Endothelial cell of umbilical vein (primary cell): ENCODE measurements around the gene ICOSLG. TPM values are rescaled to one million over a fixed set of nuclear protein-coding genes. Genes with fewer than 3 reads are reported as not detected.

Experiments
- BruUV-seq: library from RNA; stranded (reverse); fragments of 400-500 nt; replicated peaks from 2 replicates; lab custom pipeline; 2021; lab: Mats Ljungman, UMichigan
- CTCF ChIA-PET: fragments of 300-600, 350-600 bp; sonication (Branson Sonifier 250); formaldehyde crosslinking; loops from one replicate; lab custom pipeline; 2021; ENCODE audit warnings: antibody characterized with exemption, inconsistent platforms; lab: Charles Lee
- POLR2A ChIA-PET: fragments of 300-600, 350-600 bp; sonication (Branson Sonifier 250); formaldehyde crosslinking; loops from one replicate; lab custom pipeline; 2021; ENCODE audit warnings: antibody characterized with exemption, inconsistent platforms; lab: Charles Lee
- DNase-seq: peaks from one replicate; pipeline ENCODE4 v3.0.0-alpha.2; 2011; ENCODE audit warnings: low read depth, low spot score
- FAIRE-seq: peaks from 2 replicates; lab custom pipeline; 2011; peaks lifted over from hg19 to GRCh38; lab: Jason Lieb, UNC
- H2AFZ ChIP-seq: 2 replicates; pipeline ENCODE4 v1.6.0; 2012; ENCODE audit warnings: low read depth, low read length, control low read depth, inconsistent platforms
- H3K27ac ChIP-seq: 2 replicates; pipeline ENCODE4 v1.5.1; 2011; ENCODE audit warnings: low read depth, mild to moderate bottlenecking, control low read depth, low read length, moderate library complexity; ENCODE audit not compliant: insufficient read depth
- H3K27me3 ChIP-seq, 2 experiments: 2 replicates each; pipeline versions ENCODE4 v1.6.0 to v1.6.1; 2011; ENCODE audit warnings: low read length in 2 of 2, mixed read lengths in 1 of 2; ENCODE audit not compliant: control insufficient read depth in 2 of 2, insufficient read depth in 2 of 2
- H3K36me3 ChIP-seq, 2 experiments: 2 replicates in 1 of 2; 3 replicates in 1 of 2; pipeline ENCODE4 v1.5.1; 2011; ENCODE audit warnings: low read length in 2 of 2, mild to moderate bottlenecking in 1 of 2, moderate library complexity in 1 of 2; ENCODE audit not compliant: control insufficient read depth in 2 of 2, insufficient read depth in 2 of 2; ENCODE audit errors: extremely low read depth in 1 of 2
- H3K4me1 ChIP-seq: 3 replicates; pipeline ENCODE4 v1.5.1; 2011; ENCODE audit warnings: mild to moderate bottlenecking, low read length; ENCODE audit not compliant: control insufficient read depth, insufficient read depth; ENCODE audit errors: extremely low read depth
- H3K4me2 ChIP-seq: 2 replicates; pipeline ENCODE4 v1.6.1; 2011; ENCODE audit warnings: low read length, control low read depth, mixed read lengths; ENCODE audit not compliant: insufficient read depth
- H3K4me3 ChIP-seq, 3 experiments: fragments of 200-600 bp in 1 of 3; sonication (generic), shearing (Covaris generic) in 1 of 3; replicated peaks in 1 of 3; 2 replicates each; pipeline ENCODE4 v1.5.1; 2011 to 2016; ENCODE audit warnings: control low read depth in 3 of 3, low read length in 3 of 3, mild to moderate bottlenecking in 2 of 3, inconsistent platforms in 1 of 3, low read depth in 1 of 3, moderate library complexity in 1 of 3; ENCODE audit not compliant: insufficient read depth in 1 of 3
- H3K79me2 ChIP-seq: 2 replicates; pipeline ENCODE4 v1.6.0; 2012; ENCODE audit warnings: low read length, inconsistent platforms; ENCODE audit not compliant: control insufficient read depth, insufficient read depth
- H3K9ac ChIP-seq: replicated peaks from 2 replicates; pipeline ENCODE3; 2011; ENCODE audit warnings: low read length, control low read depth; ENCODE audit not compliant: insufficient read depth; ENCODE audit errors: extremely low read depth
- H3K9me1 ChIP-seq: replicated peaks from 3 replicates; pipeline ENCODE4 v1.6.0; 2011; ENCODE audit warnings: mild to moderate bottlenecking, low read length; ENCODE audit not compliant: control insufficient read depth, insufficient read depth; ENCODE audit errors: extremely low read depth
- H3K9me3 ChIP-seq: replicated peaks from 2 replicates; pipeline ENCODE4 v1.5.1; 2012; ENCODE audit warnings: low read length, inconsistent platforms; ENCODE audit not compliant: control insufficient read depth, insufficient read depth
- H4K20me1 ChIP-seq: replicated peaks from 2 replicates; pipeline ENCODE3; 2011; ENCODE audit warnings: mild to moderate bottlenecking, low read length; ENCODE audit not compliant: control insufficient read depth, insufficient read depth; ENCODE audit errors: extremely low read depth
- CTCF ChIP-seq, 2 donors: IDR thresholded peaks; 1 replicate in 1 of 2; 2 replicates in 1 of 2; pipeline ENCODE4 v1.5.1; 2011; ENCODE audit warnings: low read length in 2 of 2, mild to moderate bottlenecking in 2 of 2, moderate library complexity in 2 of 2, control low read depth in 1 of 2, inconsistent platforms in 1 of 2, low read depth in 1 of 2; ENCODE audit not compliant: insufficient read depth in 1 of 2; ENCODE audit errors: extremely low read depth in 1 of 2
- EZH2 ChIP-seq: IDR thresholded peaks from 2 replicates; pipeline ENCODE4 v1.6.1; 2012; ENCODE audit warnings: borderline replicate concordance, low read depth, mild to moderate bottlenecking, moderate library complexity, low read length, inconsistent platforms; ENCODE audit not compliant: severe bottlenecking
- GATA2 ChIP-seq: IDR thresholded peaks from 2 replicates; pipeline ENCODE4 v1.7.0; 2011; ENCODE audit warnings: low read depth, mild to moderate bottlenecking, moderate library complexity, mixed read lengths, low read length; ENCODE audit not compliant: insufficient read length, insufficient read depth
- MYC ChIP-seq: IDR thresholded peaks from one replicate; pipeline ENCODE4 v1.6.1; 2011; ENCODE audit warnings: mild to moderate bottlenecking, low read depth, low read length
- POLR2AphosphoS5 ChIP-seq: IDR thresholded peaks from 2 replicates; pipeline ENCODE4 v1.6.1; 2012; ENCODE audit warnings: low read depth, mild to moderate bottlenecking, control low read depth, low read length, moderate library complexity; ENCODE audit not compliant: insufficient read depth
- dilution Hi-C: fragments of 300-500 bp; cut with MboI; formaldehyde crosslinking; loops from one replicate; pipeline ENCODE4 v1.15.0; 2019; ENCODE audit warnings: low sequenced_read_pairs; ENCODE audit not compliant: extremely low pct_ligation_motif_present
- intact Hi-C: fragments of 100-400 bp; cut with micrococcal nuclease; formaldehyde crosslinking; loops from one replicate; pipeline ENCODE4 v1.10.0; 2022
- polyA plus RNA-seq, 4 experiments: library from polyadenylated mRNA; depleted of rRNA in 3 of 4; stranded (reverse) in 3 of 4; unstranded in 1 of 4; fragments of >200 nt; gene quantifications; 2 replicates each; pipeline versions ENCODE4 v1.2.1 to v1.2.3, GENCODE V29; 2011 to 2012; ENCODE audit warnings: missing spikeins in 1 of 4
- total RNA-seq: library from RNA; stranded (reverse); gene quantifications from 2 replicates; pipeline ENCODE4 v1.2.3, GENCODE V29; 2021

ICOSLG gene
- total and polyA plus RNA-seq, 2 donors (not counting 3 experiments of a cell fraction or from before 2014, with no cell fraction given) = 0.91 to 2.9 TPM

- dilution Hi-C loops = no loop called here
- intact Hi-C loops = no loop called here
- ChIA-PET POLR2A (no interaction called here), CTCF (no interaction called here)
- no peaks in the 10 kb centered on the region for H4K20me1 ChIP-seq
- BruUV-seq = no TSS peak
- FAIRE-seq = no peak
- TF ChIP-seq POLR2AphosphoS5 (no peak), EZH2 (no peak), MYC (no peak)
- H3K79me2 ChIP-seq = no peaks in the 10 kb centered on the region
- no peaks in the 10 kb centered on the region for H3K4me1 ChIP-seq
- H2AFZ ChIP-seq = no peak overlapping the region
- H3K9ac ChIP-seq = no peak overlapping the region
- H3K36me3 ChIP-seq = no peaks in the 10 kb centered on the region
- no peak overlapping the region for H3K4me2 ChIP-seq
- H3K27ac ChIP-seq = no peak overlapping the region
- H3K9me1 ChIP-seq = no peaks in the 10 kb centered on the region
- H3K9me3 ChIP-seq = no peaks in the 10 kb centered on the region
- no peak for DNase-seq
- H3K27me3 ChIP-seq = peaks cover 0 to 3% of the 10 kb centered on the region in 2 experiments
- no peak overlapping the region for H3K4me3 ChIP-seq
Observed at GRCh38 chr21:44281801-44282200, 41.1 kb upstream of the ICOSLG start.

GRCh38 chr21:44279354-44280260 lies 38.9 kb upstream of the ICOSLG start:
- Histone ChIP-seq H3K27ac (no peak overlapping the region), H3K9ac (no peak overlapping the region), H3K4me3 (no peak overlapping the region), H4K20me1 (no peaks in the 10 kb centered on the region), H3K27me3 (no peaks in the 10 kb centered on the region), H2AFZ (no peak overlapping the region), H3K9me1 (no peaks in the 10 kb centered on the region), H3K79me2 (no peaks in the 10 kb centered on the region), H3K4me1 (no peaks in the 10 kb centered on the region), H3K9me3 (no peaks in the 10 kb centered on the region), H3K4me2 (no peak overlapping the region), H3K36me3 (no peaks in the 10 kb centered on the region)
- ChIA-PET POLR2A (no interaction called here), CTCF (no interaction called here)
- FAIRE-seq = no peak
- BruUV-seq = no TSS peak
- no peak for DNase-seq
- no peak for TF ChIP-seq CTCF (IDR thresholded peaks at IDR 0.05; ENCODE audit: extremely low read depth in 1 of 2, insufficient read depth in 1 of 2, low read depth in 1 of 2, low read length in 2 of 2)
- no peak for TF ChIP-seq EZH2
- no peak for TF ChIP-seq GATA2
- no peak for TF ChIP-seq MYC
- intact Hi-C loops = no loop called here
- dilution Hi-C loops = no loop called here
